DND-41 (cell line): ENCODE results near the gene PFDN1.

Experiments
- EZH2 ChIP-seq: IDR thresholded peaks from 3 replicates; pipeline ENCODE4 v1.6.1; 2012; ENCODE audit warnings: borderline replicate concordance, low read depth, mild to moderate bottlenecking, moderate library complexity, low read length, inconsistent platforms; ENCODE audit not compliant: severe bottlenecking
- TF ChIP-seq, protein P1 (sequence below): IDR thresholded peaks from 2 replicates; pipeline ENCODE4 v1.5.1; 2012; ENCODE audit warnings: borderline replicate concordance, low read length, moderate library complexity, mild to moderate bottlenecking; ENCODE audit not compliant: poor library complexity, severe bottlenecking; ENCODE audit errors: extremely low read depth

DNA sequence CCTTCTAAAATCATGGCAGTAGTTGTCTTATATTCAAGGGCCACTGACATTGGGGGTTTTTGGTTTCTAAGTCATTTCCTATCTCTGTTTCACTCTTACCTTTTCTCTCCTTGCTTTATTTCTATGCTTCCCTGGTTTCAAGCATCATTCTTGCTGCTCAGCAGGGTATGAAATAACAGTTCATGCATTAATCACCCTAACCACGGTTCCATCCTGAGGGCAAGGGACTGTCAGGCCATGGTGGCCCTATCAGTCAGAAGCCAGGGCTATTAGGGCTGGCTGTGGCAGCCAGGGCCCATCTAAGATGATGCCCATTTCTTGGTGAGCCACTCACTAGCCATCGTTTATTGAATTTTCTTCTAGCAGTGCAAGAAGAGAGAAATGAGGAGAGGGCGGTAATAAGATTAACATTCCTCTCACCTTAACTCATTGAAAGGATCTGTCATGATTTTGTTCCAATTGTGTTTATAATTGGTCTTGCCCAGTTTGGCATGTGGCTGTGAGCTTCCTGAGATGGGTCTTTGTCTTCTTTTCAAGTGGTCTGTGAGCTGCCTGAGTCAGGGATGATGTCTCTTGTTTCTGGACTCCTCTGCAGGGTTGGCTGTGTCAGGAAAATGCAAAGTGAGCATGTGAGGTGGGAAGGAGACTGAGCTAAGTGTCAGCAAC lies 82.7 kb downstream of the PFDN1 start:
- TF ChIP-seq, protein P1, sequence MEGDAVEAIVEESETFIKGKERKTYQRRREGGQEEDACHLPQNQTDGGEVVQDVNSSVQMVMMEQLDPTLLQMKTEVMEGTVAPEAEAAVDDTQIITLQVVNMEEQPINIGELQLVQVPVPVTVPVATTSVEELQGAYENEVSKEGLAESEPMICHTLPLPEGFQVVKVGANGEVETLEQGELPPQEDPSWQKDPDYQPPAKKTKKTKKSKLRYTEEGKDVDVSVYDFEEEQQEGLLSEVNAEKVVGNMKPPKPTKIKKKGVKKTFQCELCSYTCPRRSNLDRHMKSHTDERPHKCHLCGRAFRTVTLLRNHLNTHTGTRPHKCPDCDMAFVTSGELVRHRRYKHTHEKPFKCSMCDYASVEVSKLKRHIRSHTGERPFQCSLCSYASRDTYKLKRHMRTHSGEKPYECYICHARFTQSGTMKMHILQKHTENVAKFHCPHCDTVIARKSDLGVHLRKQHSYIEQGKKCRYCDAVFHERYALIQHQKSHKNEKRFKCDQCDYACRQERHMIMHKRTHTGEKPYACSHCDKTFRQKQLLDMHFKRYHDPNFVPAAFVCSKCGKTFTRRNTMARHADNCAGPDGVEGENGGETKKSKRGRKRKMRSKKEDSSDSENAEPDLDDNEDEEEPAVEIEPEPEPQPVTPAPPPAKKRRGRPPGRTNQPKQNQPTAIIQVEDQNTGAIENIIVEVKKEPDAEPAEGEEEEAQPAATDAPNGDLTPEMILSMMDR: no peak
- no peak for TF ChIP-seq EZH2
